Heart right ventricle (tissue), 16 donors: Measurements from ENCODE around the gene FUCA2. TPM values are rescaled to one million over a fixed set of nuclear protein-coding genes. Genes with fewer than 3 reads are reported as not detected.

Source experiments
- ATAC-seq, 8 donors: fragments of 200-7000 bp; cut with Tn5 transposase; one replicate each; pipeline ENCODE4 v1.9.1; 2020; ENCODE audit warnings: mild to moderate bottlenecking in 8 of 8, moderate library complexity in 8 of 8, moderate number of reproducible peaks in 1 of 8
- DNase-seq, 2 donors: peaks; one replicate each; pipeline ENCODE4 v3.0.0-alpha.2; 2020
- H3K27ac ChIP-seq, 10 donors: fragments of 200-600 bp; sonication (generic) in 2 of 10; one replicate each; pipeline versions ENCODE4 v1.5.0 to v1.8.0; 2020 to 2022; ENCODE audit warnings: mild to moderate bottlenecking in 3 of 10
- H3K27me3 ChIP-seq, 7 donors: fragments of 200-600 bp; one replicate each; pipeline ENCODE4 v1.8.0; 2021 to 2022; ENCODE audit warnings: mild to moderate bottlenecking in 2 of 7
- H3K36me3 ChIP-seq, 9 donors: fragments of 200-600 bp; sonication (generic) in 1 of 9; one replicate each; pipeline versions ENCODE4 v1.5.0 to v1.8.0; 2020 to 2022; ENCODE audit warnings: mild to moderate bottlenecking in 2 of 9
- H3K4me1 ChIP-seq, 9 donors: fragments of 200-600 bp; sonication (generic) in 1 of 9; one replicate each; pipeline versions ENCODE4 v1.5.0 to v1.8.0; 2020 to 2022; ENCODE audit warnings: mild to moderate bottlenecking in 4 of 9
- H3K4me3 ChIP-seq, 10 donors: fragments of 200-600 bp; sonication (generic) in 2 of 10; one replicate each; pipeline versions ENCODE4 v1.5.0 to v1.8.0; 2020 to 2022; ENCODE audit warnings: mild to moderate bottlenecking in 7 of 10, moderate library complexity in 2 of 10
- H3K9me3 ChIP-seq, 11 donors: fragments of 200-600 bp in 10 of 11; sonication (generic) in 2 of 11; one replicate each; pipeline versions ENCODE4 v1.5.0 to v1.8.0; 2013 to 2022; ENCODE audit warnings: mild to moderate bottlenecking in 2 of 11, control low read depth in 1 of 11, moderate library complexity in 1 of 11
- CTCF ChIP-seq, 9 donors: fragments of 200-600 bp; sonication (generic) in 2 of 9; IDR thresholded peaks; one replicate each; pipeline versions ENCODE4 v1.5.0 to v1.8.0; 2021 to 2022; ENCODE audit warnings: antibody characterized with exemption in 9 of 9, mild to moderate bottlenecking in 5 of 9, moderate library complexity in 1 of 9
- WGBS, 2 donors: extraction: QIAGEN DNeasy Blood & Tissue Kit; methylation state at CpG; one replicate each; pipeline ENCODE4 v1.1.7; 2013; ENCODE audit warnings: inconsistent platforms in 1 of 2; 5-methylcytosine and 5-hydroxymethylcytosine counted together
- intact Hi-C, 10 donors: fragments of 100-400 bp; cut with DNase I; formaldehyde crosslinking; loops; one replicate each; pipeline versions ENCODE4 v1.11.1 to v1.14.2; 2022
- polyA plus RNA-seq, 2 donors: library from polyadenylated mRNA; stranded (reverse); fragments of 200-250 nt; gene quantifications; one replicate each; pipeline ENCODE4 v1.2.3, GENCODE V29; 2013
- total RNA-seq, 10 donors: library from RNA; stranded (reverse); fragmentation: NEBNext Ultra II Directional in 3 of 10; extraction: Animal tissue kit (Norgen Biotek cat#: 25700) in 3 of 10; gene quantifications; one replicate each; pipeline versions ENCODE4 v1.2.1 to v1.2.4, GENCODE V29; 2021 to 2023
- donor health status: Arrhythmogenic right ventricular cardiomyopathy.
- donor health status: ischemic (EF 13 %, LVEDD 7.1; RV severe dilation, severe dysfunction).
- donor health status: healthy with polysubstance abuse.
- donor health status: DM: no; HTN: yes; CAD: no.
- donor health status: DM: no; HTN: no; CAD: no.
- donor health status: ischemic (EF 25% LVEDD 6.9; RV normal size, moderate dysfunction).
- donor health status: ischemic (EF 25% LVEDD 5.7; RV mildly dilated, moderate dysfunction).
- donor health status: healthy.
- donor health status: DM: yes; HTN: yes; CAD: no.
- donor health status: Ischemic cardiomyopathy.
- donor health status: ischemic (EF 35%, LVEDD 5.7; RV mildly dilated, moderate dysfunction).
- donor health status: nonischemic (EF 11% LVEDD 7.7; RV severe dilation, severe dysfunction).
- donor health status: DM: yes; HTN: yes; CAD: no.
- donor health status: PGD.
- donor health status: ischemic (EF 29% LVEDD 5.4; RV normal size, mild dysfunction).
- donor health status: nonischemic (EF 23%, LVEDD 6.1; RV moderate dilation, normal function).

Gene FUCA2
- total and polyA plus RNA-seq, 12 donors: 24.1 to 63.4 (median 40.1) TPM

- Histone ChIP-seq H3K36me3 (no peaks in the 10 kb centered on the region), H3K9me3 (no peaks in the 10 kb centered on the region), H3K27ac (no peak overlapping the region), H3K4me1 (peaks cover 0 to 13% (median 9%) of the 10 kb centered on the region in 9 donors), H3K4me3 (no peak overlapping the region), H3K27me3 (no peaks in the 10 kb centered on the region)
- ATAC-seq (no peak), DNase-seq (no peak)
- no peak for TF ChIP-seq CTCF (IDR thresholded peaks at IDR 0.05)
- 88 to 94% methylated on average over 6 of the region's 6 CpGs for WGBS, 2 donors
- intact Hi-C loops: no loop called here
These were observed 45.0 kb upstream of the FUCA2 start for GRCh38 chr6:143556529-143556928.

- H3K4me3 ChIP-seq: no peak overlapping the region
- H3K27me3 ChIP-seq: no peaks in the 10 kb centered on the region
- no peak for TF ChIP-seq CTCF (IDR thresholded peaks at IDR 0.05)
- peaks cover 0 to 13% (median 9%) of the 10 kb centered on the region in 9 donors for H3K4me1 ChIP-seq
- DNase-seq: no peak
- ATAC-seq: no peak
- no peaks in the 10 kb centered on the region for H3K36me3 ChIP-seq
- H3K27ac ChIP-seq: no peak overlapping the region
- intact Hi-C loops: no loop called here
- WGBS, 2 donors: 54 to 64% methylated on average over 3 of the region's 3 CpGs
- no peaks in the 10 kb centered on the region for H3K9me3 ChIP-seq
These were observed 44.1 kb upstream of the FUCA2 start for GRCh38 chr6:143555582-143555981.

- Histone ChIP-seq H3K9me3 (no peaks in the 10 kb centered on the region), H3K27ac (no peak overlapping the region), H3K36me3 (no peaks in the 10 kb centered on the region), H3K4me3 (no peak overlapping the region), H3K4me1 (peaks cover 0 to 13% (median 9%) of the 10 kb centered on the region in 9 donors), H3K27me3 (no peaks in the 10 kb centered on the region)
- no peak for TF ChIP-seq CTCF (IDR thresholded peaks at IDR 0.05)
- ATAC-seq (peak in 1 of 8 donors; percentile 35), DNase-seq (no peak)
- intact Hi-C loops: no loop called here
- 24 to 30% methylated on average over 4 of the region's 4 CpGs for WGBS, 2 donors
These were observed 43.6 kb upstream of the FUCA2 start for GRCh38 chr6:143555071-143555492.

GRCh38 chr6:143553337-143553736 is 41.8 kb upstream of the FUCA2 start:
- Histone ChIP-seq H3K4me3 (no peak overlapping the region), H3K36me3 (no peaks in the 10 kb centered on the region), H3K27ac (no peak overlapping the region), H3K4me1 (peaks cover 0 to 13% (median 9%) of the 10 kb centered on the region in 9 donors), H3K9me3 (no peaks in the 10 kb centered on the region), H3K27me3 (no peaks in the 10 kb centered on the region)
- 91 to 92% methylated on average over 2 of the region's 2 CpGs for WGBS, 2 donors
- TF ChIP-seq CTCF (IDR thresholded peaks at IDR 0.05): no peak
- no peak for DNase-seq
- no peak for ATAC-seq
- intact Hi-C loops: no loop called here
